Measurements from ENCODE around the gene S100A4. TPM values are rescaled to one million over a fixed set of nuclear protein-coding genes. Genes with fewer than 3 reads are reported as not detected.

S100A4 gene
- total and polyA plus RNA-seq, 3 donors from 2014 or later: 15.8 to 146 (median 23.8) TPM

GRCh38 chr1:153557877-153558276, 12.3 kb upstream of the S100A4 start:
- TF ChIP-seq POLR2A (IDR thresholded peaks at IDR 0.05): no peak
- TF ChIP-seq, protein P1, sequence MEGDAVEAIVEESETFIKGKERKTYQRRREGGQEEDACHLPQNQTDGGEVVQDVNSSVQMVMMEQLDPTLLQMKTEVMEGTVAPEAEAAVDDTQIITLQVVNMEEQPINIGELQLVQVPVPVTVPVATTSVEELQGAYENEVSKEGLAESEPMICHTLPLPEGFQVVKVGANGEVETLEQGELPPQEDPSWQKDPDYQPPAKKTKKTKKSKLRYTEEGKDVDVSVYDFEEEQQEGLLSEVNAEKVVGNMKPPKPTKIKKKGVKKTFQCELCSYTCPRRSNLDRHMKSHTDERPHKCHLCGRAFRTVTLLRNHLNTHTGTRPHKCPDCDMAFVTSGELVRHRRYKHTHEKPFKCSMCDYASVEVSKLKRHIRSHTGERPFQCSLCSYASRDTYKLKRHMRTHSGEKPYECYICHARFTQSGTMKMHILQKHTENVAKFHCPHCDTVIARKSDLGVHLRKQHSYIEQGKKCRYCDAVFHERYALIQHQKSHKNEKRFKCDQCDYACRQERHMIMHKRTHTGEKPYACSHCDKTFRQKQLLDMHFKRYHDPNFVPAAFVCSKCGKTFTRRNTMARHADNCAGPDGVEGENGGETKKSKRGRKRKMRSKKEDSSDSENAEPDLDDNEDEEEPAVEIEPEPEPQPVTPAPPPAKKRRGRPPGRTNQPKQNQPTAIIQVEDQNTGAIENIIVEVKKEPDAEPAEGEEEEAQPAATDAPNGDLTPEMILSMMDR (IDR thresholded peaks at IDR 0.05): no peak
- Histone ChIP-seq H3K27me3 (no peaks in the 10 kb centered on the region), H3K27ac (no peak overlapping the region), H3K4me3 (no peak overlapping the region), H3K36me3 (ENCODE audit: low read depth, missing control alignments) (no peaks in the 10 kb centered on the region), H3K9me3 (no peaks in the 10 kb centered on the region), H3K4me1 (peaks cover 7% of the 10 kb centered on the region)
- intact Hi-C loops (cut with DNase I; ENCODE audit: low total_unique reads): no loop called here
- no peak for DNase-seq
- WGBS, 2 donors: 97 to 98% methylated on average over 3 of the region's 3 CpGs

DNA sequence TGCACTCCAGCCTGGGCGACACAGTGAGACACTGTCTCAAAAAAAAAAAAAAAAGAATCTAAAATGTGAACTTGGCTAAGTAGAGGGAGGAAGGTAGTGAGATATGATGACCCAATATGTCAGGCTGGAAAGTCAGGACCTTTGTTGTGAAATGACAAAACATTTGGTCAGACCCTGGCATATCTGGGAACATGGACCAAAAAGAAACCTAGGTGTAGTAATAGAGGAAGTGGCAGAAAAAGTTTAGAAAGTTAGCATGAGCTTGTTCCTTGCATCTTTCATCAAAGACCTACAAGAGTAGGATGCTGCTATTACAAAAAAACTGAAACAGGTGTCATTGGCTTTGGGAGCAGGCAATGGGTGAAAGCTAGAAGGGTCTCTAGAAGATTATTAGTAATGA, 10.7 kb upstream of the S100A4 start:
- WGBS, 2 donors: 82 to 92% methylated on average over 1 of the region's 1 CpG
- no peak overlapping the region for H3K27ac ChIP-seq
- H3K4me3 ChIP-seq: no peak overlapping the region
- H3K27me3 ChIP-seq: no peaks in the 10 kb centered on the region
- no peak for DNase-seq
- no peaks in the 10 kb centered on the region for H3K36me3 ChIP-seq (ENCODE audit: low read depth, missing control alignments)
- no peaks in the 10 kb centered on the region for H3K9me3 ChIP-seq
- TF ChIP-seq, protein P1 (IDR thresholded peaks at IDR 0.05): no peak
- no peak for TF ChIP-seq POLR2A (IDR thresholded peaks at IDR 0.05)
- peaks cover 7% of the 10 kb centered on the region for H3K4me1 ChIP-seq
- intact Hi-C loops (cut with DNase I; ENCODE audit: low total_unique reads): no loop called here

GRCh38 chr1:153553830-153554541, 8.4 kb upstream of the S100A4 start:
- DNase-seq: no peak

GRCh38 chr1:153553096-153553495, 7.5 kb upstream of the S100A4 start:
- Histone ChIP-seq H3K27ac (no peak overlapping the region), H3K4me3 (no peak overlapping the region), H3K9me3 (no peaks in the 10 kb centered on the region), H3K4me1 (peaks cover 20% of the 10 kb centered on the region), H3K36me3 (ENCODE audit: low read depth, missing control alignments) (no peaks in the 10 kb centered on the region), H3K27me3 (no peaks in the 10 kb centered on the region)
- TF ChIP-seq, protein P1 (IDR thresholded peaks at IDR 0.05): no peak
- no peak for TF ChIP-seq POLR2A (IDR thresholded peaks at IDR 0.05)
- DNase-seq: no peak
- intact Hi-C loops (cut with DNase I; ENCODE audit: low total_unique reads): no loop called here
- 76 to 83% methylated on average over 12 of the region's 12 CpGs for WGBS, 2 donors

More at GRCh38 chr1:153553830-153554541, 8.4 kb upstream of the S100A4 start:
- no peak for TF ChIP-seq POLR2A (IDR thresholded peaks at IDR 0.05)
- TF ChIP-seq, protein P1 (IDR thresholded peaks at IDR 0.05): no peak
- WGBS, 2 donors: 76 to 91% methylated on average over 2 of the region's 2 CpGs
- intact Hi-C loops (cut with DNase I; ENCODE audit: low total_unique reads): no loop called here
- H3K36me3 ChIP-seq (ENCODE audit: low read depth, missing control alignments): no peaks in the 10 kb centered on the region
- no peaks in the 10 kb centered on the region for H3K27me3 ChIP-seq
- no peaks in the 10 kb centered on the region for H3K9me3 ChIP-seq
- H3K4me1 ChIP-seq: peaks cover 16% of the 10 kb centered on the region
- no peak overlapping the region for H3K4me3 ChIP-seq
- no peak overlapping the region for H3K27ac ChIP-seq

DNA sequence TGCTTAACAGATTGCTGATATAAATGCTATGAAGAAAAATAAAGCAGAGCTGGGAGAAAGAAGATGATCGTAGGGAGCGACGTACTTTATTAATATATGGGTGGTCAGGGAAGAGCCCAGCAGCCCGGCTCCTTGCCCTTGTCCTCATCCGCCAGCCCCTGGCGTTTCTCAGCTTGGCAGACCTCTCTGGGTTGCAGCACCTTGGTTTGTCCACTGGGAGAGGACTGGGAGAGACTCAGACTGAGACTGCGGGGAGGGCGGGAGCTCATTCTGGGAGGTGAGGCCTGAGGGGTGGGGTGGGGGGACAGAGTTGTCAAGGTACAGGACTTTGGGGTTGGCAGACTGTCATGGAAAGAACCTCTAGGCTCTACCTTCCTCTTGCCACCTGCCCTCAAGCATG, 6.7 kb upstream of the S100A4 start:
- no peak for DNase-seq
- intact Hi-C loops (cut with DNase I; ENCODE audit: low total_unique reads): no loop called here
- Histone ChIP-seq H3K36me3 (ENCODE audit: low read depth, missing control alignments) (no peaks in the 10 kb centered on the region), H3K27ac (no peak overlapping the region), H3K27me3 (no peaks in the 10 kb centered on the region), H3K4me3 (no peak overlapping the region), H3K4me1 (peaks cover 20% of the 10 kb centered on the region), H3K9me3 (no peaks in the 10 kb centered on the region)
- TF ChIP-seq, protein P1 (IDR thresholded peaks at IDR 0.05): no peak
- TF ChIP-seq POLR2A (IDR thresholded peaks at IDR 0.05): no peak
- 93 to 94% methylated on average over 8 of the region's 8 CpGs for WGBS, 2 donors

Data from testis (tissue), 3 donors.